AG04449 (cell line): ENCODE measurements around the gene MED29.

Source experiments
- CTCF ChIA-PET: fragments of 350-600 bp; formaldehyde crosslinking; extraction: SDS; loops from one replicate; lab custom pipeline; 2021; ENCODE audit warnings: antibody characterized with exemption; lab: Yijun Ruan, JAX
- POLR2A ChIA-PET: fragments of 400-600, 350-600 bp; formaldehyde crosslinking; extraction: SDS; loops from one replicate; lab custom pipeline; 2020; ENCODE audit warnings: antibody characterized with exemption, inconsistent platforms; lab: Yijun Ruan, JAX
- DNase-seq: peaks from one replicate; pipeline ENCODE4 v3.0.0-alpha.2; 2010; ENCODE audit warnings: low read depth, low spot score
- H3K4me3 ChIP-seq: 2 replicates; pipeline ENCODE4 v1.5.1; 2011; ENCODE audit warnings: low read depth, mild to moderate bottlenecking, control low read depth, low read length
- CTCF ChIP-seq: IDR thresholded peaks from one replicate; pipeline ENCODE4 v1.5.1; 2011; ENCODE audit warnings: mild to moderate bottlenecking, moderate library complexity, low read length, control low read depth, inconsistent platforms; ENCODE audit not compliant: insufficient read depth; ENCODE audit errors: missing control alignments

Gene MED29

GRCh38 chr19:39397360-39398296 lies 6.5 kb downstream of the MED29 start:
- ChIA-PET CTCF (interaction anchor here (0.6 to 4.9 kb wide), 39 partner anchors 9 to 1433 kb away, joined by 3 to 102 read pairs (median 5); partner anchors contain the start of genes EID2B, PLEKHG2, RPS16 and SELENOV), POLR2A (interaction anchor here (0.6 to 3.1 kb wide), 6 partner anchors 10 to 38 kb away, joined by 3 to 49 read pairs (median 12); partner anchors contain the start of genes PLEKHG2, RPS16 and ZFP36)
- H3K4me3 ChIP-seq, result no peak overlapping the region
- DNase-seq, result no peak
- TF ChIP-seq CTCF, result peak; percentile 99

GRCh38 chr19:39398297-39398864 lies 7.2 kb downstream of the MED29 start:
- no peak for TF ChIP-seq CTCF
- no peak for DNase-seq
- CTCF ChIA-PET, result interaction anchor here (0.8 to 4.9 kb wide), 36 partner anchors 9 to 276 kb away, joined by 3 to 102 read pairs (median 6); partner anchors contain the start of genes EID2B, PLEKHG2, RPS16 and SELENOV
- H3K4me3 ChIP-seq, result no peak overlapping the region
- POLR2A ChIA-PET, result interaction anchor here (0.6 to 3.1 kb wide), 7 partner anchors 9 to 37 kb away, joined by 3 to 49 read pairs (median 4); partner anchors contain the start of genes PLEKHG2, RPS16 and ZFP36

- no peak overlapping the region for H3K4me3 ChIP-seq
- POLR2A ChIA-PET, result interaction anchor here (1.0 to 1.1 kb wide), 2 partner anchors 9 to 12 kb away, joined by 3 to 4 read pairs; partner anchors contain the start of genes MED29 and PAF1
- CTCF ChIA-PET, result interaction anchor here (2.9 to 4.9 kb wide), 5 partner anchors 8 to 133 kb away, joined by 15 to 38 read pairs (median 22); partner anchors contain the start of genes EID2B, MED29, PAF1 and PLEKHG2
- DNase-seq, result no peak
- TF ChIP-seq CTCF, result no peak
Observed at GRCh38 chr19:39399668-39400050, 8.5 kb downstream of the MED29 start.

- ChIA-PET CTCF (interaction anchor here (2.9 to 4.9 kb wide), 4 partner anchors 9 to 133 kb away, joined by 15 to 38 read pairs (median 24); partner anchors contain the start of genes EID2B, MED29, PAF1 and PLEKHG2), POLR2A (interaction anchor here (1.0 to 1.1 kb wide), 2 partner anchors 9 to 11 kb away, joined by 3 to 4 read pairs; partner anchors contain the start of genes MED29 and PAF1)
- no peak overlapping the region for H3K4me3 ChIP-seq
- no peak for TF ChIP-seq CTCF
- no peak for DNase-seq
Observed at GRCh38 chr19:39400061-39400460, 8.9 kb downstream of the MED29 start.

- ChIA-PET CTCF (interaction anchor here (0.7 to 3.6 kb wide), 4 partner anchors 10 to 39 kb away, joined by 3 to 26 read pairs (median 12); partner anchors contain the start of genes MED29, PAF1 and PLEKHG2), POLR2A (interaction anchor here (0.6 to 1.8 kb wide), 5 partner anchors 10 to 37 kb away, joined by 3 to 8 read pairs (median 6); partner anchors contain the start of genes MED29, PAF1 and RPS16)
- H3K4me3 ChIP-seq, result no peak overlapping the region
- TF ChIP-seq CTCF, result no peak
- no peak for DNase-seq
Observed at GRCh38 chr19:39401070-39401548, 9.9 kb downstream of the MED29 start.
